ENCODE results near the gene HES5.

Gene HES5

GRCh38 chr1:2479186-2479585 lies 50.9 kb downstream of the HES5 start:
- no peak overlapping the region for H3K9ac ChIP-seq
- TF ChIP-seq, protein P1, sequence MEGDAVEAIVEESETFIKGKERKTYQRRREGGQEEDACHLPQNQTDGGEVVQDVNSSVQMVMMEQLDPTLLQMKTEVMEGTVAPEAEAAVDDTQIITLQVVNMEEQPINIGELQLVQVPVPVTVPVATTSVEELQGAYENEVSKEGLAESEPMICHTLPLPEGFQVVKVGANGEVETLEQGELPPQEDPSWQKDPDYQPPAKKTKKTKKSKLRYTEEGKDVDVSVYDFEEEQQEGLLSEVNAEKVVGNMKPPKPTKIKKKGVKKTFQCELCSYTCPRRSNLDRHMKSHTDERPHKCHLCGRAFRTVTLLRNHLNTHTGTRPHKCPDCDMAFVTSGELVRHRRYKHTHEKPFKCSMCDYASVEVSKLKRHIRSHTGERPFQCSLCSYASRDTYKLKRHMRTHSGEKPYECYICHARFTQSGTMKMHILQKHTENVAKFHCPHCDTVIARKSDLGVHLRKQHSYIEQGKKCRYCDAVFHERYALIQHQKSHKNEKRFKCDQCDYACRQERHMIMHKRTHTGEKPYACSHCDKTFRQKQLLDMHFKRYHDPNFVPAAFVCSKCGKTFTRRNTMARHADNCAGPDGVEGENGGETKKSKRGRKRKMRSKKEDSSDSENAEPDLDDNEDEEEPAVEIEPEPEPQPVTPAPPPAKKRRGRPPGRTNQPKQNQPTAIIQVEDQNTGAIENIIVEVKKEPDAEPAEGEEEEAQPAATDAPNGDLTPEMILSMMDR (IDR thresholded peaks at IDR 0.05), result no peak

More at GRCh38 chr1:2479186-2479585, 50.9 kb downstream of the HES5 start:
- H3K4me1 ChIP-seq, result peaks cover 32% of the 10 kb centered on the region
- H3K4me2 ChIP-seq (ENCODE audit: low read length), result no peak overlapping the region
- no peak overlapping the region for H3K4me3 ChIP-seq (ENCODE audit: low read depth, low read length)
- H3K27me3 ChIP-seq (ENCODE audit: control insufficient read depth, insufficient read depth, low read length), result no peaks in the 10 kb centered on the region
- H3K36me3 ChIP-seq (ENCODE audit: control insufficient read depth, insufficient read depth, low read length), result no peaks in the 10 kb centered on the region
- no peaks in the 10 kb centered on the region for H3K79me2 ChIP-seq
- no peak overlapping the region for H2AFZ ChIP-seq
- H3K27ac ChIP-seq, result no peak overlapping the region
- H3K9me3 ChIP-seq (ENCODE audit: control insufficient read depth, low read length), result no peaks in the 10 kb centered on the region
